ENCODE data around the gene RAB44.

Gene RAB44

DNA sequence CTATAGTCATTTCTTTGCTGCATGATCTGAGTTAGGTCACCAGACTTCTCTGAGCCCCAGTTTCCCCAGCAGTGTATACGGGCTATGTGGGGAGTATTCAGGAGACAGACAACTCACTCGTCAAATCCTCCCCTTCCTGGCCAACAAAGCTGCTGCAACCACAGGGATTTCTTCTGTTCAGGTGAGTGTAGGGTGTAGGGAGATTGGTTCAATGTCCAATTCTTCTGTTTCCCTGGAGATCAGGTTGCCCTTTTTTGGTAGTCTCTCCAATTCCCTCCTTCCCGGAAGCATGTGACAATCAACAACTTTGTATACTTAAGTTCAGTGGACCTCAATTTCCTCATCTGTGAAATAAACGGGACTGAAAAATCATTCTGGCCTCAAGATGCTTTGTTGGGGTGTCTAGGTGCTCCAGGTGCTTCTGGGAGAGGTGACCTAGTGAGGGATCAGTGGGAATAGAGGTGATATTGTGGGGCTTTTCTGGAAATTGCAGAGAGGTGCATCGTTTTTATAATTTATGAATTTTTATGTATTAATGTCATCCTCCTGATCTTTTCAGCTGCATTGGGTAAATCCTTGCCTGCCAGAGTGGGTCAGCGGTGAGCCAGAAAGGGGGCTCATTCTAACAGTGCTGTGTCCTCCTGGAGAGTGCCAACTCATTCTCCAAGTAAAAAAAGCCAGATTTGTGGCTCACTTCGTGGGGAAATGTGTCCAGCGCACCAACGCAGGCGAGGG, 19.7 kb upstream of the RAB44 start:
- H3K4me3 Mint-ChIP-seq, result peak overlapping the region; percentile 82
- TF ChIP-seq, protein P1, sequence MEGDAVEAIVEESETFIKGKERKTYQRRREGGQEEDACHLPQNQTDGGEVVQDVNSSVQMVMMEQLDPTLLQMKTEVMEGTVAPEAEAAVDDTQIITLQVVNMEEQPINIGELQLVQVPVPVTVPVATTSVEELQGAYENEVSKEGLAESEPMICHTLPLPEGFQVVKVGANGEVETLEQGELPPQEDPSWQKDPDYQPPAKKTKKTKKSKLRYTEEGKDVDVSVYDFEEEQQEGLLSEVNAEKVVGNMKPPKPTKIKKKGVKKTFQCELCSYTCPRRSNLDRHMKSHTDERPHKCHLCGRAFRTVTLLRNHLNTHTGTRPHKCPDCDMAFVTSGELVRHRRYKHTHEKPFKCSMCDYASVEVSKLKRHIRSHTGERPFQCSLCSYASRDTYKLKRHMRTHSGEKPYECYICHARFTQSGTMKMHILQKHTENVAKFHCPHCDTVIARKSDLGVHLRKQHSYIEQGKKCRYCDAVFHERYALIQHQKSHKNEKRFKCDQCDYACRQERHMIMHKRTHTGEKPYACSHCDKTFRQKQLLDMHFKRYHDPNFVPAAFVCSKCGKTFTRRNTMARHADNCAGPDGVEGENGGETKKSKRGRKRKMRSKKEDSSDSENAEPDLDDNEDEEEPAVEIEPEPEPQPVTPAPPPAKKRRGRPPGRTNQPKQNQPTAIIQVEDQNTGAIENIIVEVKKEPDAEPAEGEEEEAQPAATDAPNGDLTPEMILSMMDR (IDR thresholded peaks at IDR 0.05), result no peak
- DNase-seq, result no peak
- H3K9me3 Mint-ChIP-seq, result no peaks in the 10 kb centered on the region
- peaks cover 8% of the 10 kb centered on the region for H3K27me3 Mint-ChIP-seq (ENCODE audit: low read depth, poor library complexity)
- H3K4me1 Mint-ChIP-seq, result peaks cover 64% of the 10 kb centered on the region
- no peaks in the 10 kb centered on the region for H3K36me3 Mint-ChIP-seq (ENCODE audit: low read depth)
- peak overlapping the region; percentile 68 for H3K27ac Mint-ChIP-seq

DNA sequence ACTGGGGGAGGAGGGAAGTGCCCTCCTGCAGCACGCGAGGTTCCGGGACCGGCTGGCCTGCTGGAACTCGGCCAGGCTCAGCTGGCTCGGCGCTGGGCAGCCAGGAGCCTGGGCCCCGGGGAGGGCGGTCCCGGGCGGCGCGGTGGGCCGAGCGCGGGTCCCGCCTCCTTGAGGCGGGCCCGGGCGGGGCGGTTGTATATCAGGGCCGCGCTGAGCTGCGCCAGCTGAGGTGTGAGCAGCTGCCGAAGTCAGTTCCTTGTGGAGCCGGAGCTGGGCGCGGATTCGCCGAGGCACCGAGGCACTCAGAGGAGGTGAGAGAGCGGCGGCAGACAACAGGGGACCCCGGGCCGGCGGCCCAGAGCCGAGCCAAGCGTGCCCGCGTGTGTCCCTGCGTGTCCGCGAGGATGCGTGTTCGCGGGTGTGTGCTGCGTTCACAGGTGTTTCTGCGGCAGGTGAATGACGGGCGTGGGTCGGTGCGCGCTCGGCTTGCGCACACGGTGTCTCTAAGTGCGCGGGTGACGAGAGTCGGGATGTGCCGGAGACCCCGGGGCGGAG, 19.1 kb upstream of the RAB44 start, which contains the start of gene CDKN1A:
CDKN1A (plus strand) TSS at position 227 of the 555 bp plus-strand sequence. CDS start 5,388 bp downstream, outside the sequence.
- Mint-ChIP-seq H3K36me3 (ENCODE audit: low read depth) (peaks cover 4% of the 10 kb centered on the region), H3K9me3 (no peaks in the 10 kb centered on the region), H3K4me3 (peak within 1 kb of the TSS; percentile 96), H3K27ac (peak within 1 kb of the TSS; percentile 68), H3K27me3 (ENCODE audit: low read depth, poor library complexity) (peaks cover 8% of the 10 kb centered on the region), H3K4me1 (peaks cover 67% of the 10 kb centered on the region)
- TF ChIP-seq, protein P1 (IDR thresholded peaks at IDR 0.05), result no peak
- peak; percentile 87 for DNase-seq

DNA sequence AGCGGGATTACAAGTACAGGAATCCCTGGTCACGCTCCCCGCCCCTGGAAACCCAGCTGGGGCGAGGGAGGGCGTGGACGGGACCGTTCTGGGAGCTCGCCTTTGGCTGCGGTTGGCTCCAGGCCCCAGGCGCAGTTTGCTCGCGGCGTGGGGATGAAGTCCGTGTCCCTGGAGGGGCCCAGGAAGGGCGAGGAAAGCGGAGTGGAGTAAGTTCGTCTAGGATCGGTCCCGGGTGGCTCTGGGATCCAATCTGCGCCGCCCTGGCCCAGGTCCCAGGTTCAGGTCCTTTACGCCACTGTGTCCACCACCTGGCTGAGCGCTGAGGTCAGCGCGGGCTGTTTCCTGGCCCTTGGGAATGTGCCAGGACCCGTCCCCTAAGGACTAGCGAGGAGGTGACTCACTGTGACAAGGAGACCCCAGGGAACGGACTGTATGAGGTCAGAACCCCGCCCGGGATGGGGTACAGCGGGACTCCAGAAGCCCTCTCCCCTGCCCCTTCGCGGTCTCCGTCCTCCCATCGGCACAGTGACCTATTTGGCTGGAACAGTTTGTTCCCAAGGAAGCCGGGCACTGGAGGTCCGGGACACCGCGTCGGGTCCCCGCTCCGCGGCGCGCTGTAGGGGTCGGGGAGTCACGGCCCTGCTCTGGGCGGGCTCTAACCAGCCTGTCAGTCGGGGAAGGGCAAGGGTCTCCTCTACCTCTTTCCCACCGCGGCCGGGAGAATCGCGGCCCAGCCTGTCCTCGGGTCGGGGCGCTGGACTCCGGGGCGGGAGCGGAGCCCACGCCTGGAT, 18.4 kb upstream of the RAB44 start:
- peak overlapping the region; percentile 42 for H3K27ac Mint-ChIP-seq
- H3K4me1 Mint-ChIP-seq, result peaks cover 65% of the 10 kb centered on the region
- H3K27me3 Mint-ChIP-seq (ENCODE audit: low read depth, poor library complexity), result peaks cover 11% of the 10 kb centered on the region
- no peaks in the 10 kb centered on the region for H3K9me3 Mint-ChIP-seq
- TF ChIP-seq, protein P1 (IDR thresholded peaks at IDR 0.05), result no peak
- DNase-seq, result peak; percentile 60
- peaks cover 11% of the 10 kb centered on the region for H3K36me3 Mint-ChIP-seq (ENCODE audit: low read depth)
- H3K4me3 Mint-ChIP-seq, result peak overlapping the region; percentile 96

DNA sequence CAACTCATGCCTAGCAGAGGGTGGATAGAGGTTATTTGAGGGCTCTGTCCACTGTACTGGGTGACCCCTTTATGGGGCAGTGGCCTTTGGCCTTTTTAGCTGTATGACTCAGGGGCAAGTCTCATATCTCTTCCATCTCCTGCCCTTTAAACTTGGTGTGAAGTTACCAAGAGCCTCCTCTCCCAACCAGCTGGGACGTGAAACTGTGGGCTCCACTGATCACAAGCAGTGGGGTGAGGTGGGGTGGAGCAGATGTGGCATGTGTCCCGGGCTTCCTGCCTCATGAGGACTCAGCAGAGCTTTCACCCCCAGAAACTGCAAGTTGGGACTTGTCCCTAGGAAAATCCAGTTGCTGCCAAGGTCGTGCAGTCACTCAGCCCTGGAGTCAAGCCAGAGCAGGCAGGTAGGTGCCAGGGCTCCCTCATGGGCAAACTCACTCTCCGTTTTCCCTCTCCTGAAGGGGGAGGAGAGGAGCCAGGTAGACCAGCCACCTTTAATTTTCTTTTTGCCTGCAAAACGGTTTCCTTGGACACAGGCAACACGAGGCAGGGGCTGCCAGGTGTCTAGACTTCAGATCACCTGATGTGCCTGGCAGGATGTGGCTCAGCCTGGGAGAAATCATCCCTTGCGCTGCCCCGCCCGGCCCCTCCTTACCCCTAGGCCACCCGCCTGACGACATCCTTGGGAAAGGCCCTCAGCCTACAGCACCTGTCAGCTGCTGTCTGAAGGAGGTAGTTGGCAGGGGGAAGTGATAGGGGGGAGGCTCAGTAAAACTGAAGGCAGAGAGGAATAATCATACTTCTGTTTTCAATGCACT, 15.1 kb upstream of the RAB44 start:
- peak overlapping the region; percentile 81 for H3K27ac Mint-ChIP-seq
- H3K36me3 Mint-ChIP-seq (ENCODE audit: low read depth), result peaks cover 41% of the 10 kb centered on the region
- no peaks in the 10 kb centered on the region for H3K9me3 Mint-ChIP-seq
- peaks cover 43% of the 10 kb centered on the region for H3K4me1 Mint-ChIP-seq
- TF ChIP-seq, protein P1 (IDR thresholded peaks at IDR 0.05), result no peak
- H3K4me3 Mint-ChIP-seq, result peak overlapping the region; percentile 71
- peaks cover 19% of the 10 kb centered on the region for H3K27me3 Mint-ChIP-seq (ENCODE audit: low read depth, poor library complexity)
- DNase-seq, result no peak

DNA sequence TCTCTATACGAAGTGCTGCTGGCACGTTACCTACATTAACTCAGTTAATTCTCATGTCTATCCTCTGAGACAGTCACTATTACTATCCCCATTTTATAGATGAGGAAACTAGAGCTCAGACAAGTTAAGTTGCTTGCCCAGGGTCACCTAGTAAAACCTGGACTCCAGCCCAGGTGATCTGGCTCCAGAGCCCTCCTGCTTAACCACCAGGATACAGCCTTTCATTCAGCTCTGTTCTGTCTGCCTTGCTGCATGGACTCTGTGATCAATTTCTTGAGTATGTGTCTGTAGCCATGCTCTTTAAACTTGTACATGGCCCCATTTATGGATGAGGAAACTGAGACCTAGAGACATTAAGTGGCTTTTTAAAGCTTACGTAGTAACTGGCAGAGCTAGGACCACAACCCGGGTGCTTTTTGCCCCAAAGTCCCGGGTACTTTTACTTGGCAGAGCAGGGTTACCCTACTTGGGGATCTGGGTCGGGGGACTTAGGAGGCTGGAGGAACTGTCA, 14.4 kb upstream of the RAB44 start:
- TF ChIP-seq, protein P1 (IDR thresholded peaks at IDR 0.05), result no peak
- H3K9me3 Mint-ChIP-seq, result no peaks in the 10 kb centered on the region
- DNase-seq, result no peak
- H3K36me3 Mint-ChIP-seq (ENCODE audit: low read depth), result peaks cover 42% of the 10 kb centered on the region
- H3K4me1 Mint-ChIP-seq, result peaks cover 36% of the 10 kb centered on the region
- no peak overlapping the region for H3K4me3 Mint-ChIP-seq
- H3K27ac Mint-ChIP-seq, result no peak overlapping the region
- H3K27me3 Mint-ChIP-seq (ENCODE audit: low read depth, poor library complexity), result peaks cover 15% of the 10 kb centered on the region
